Epithelial cell of proximal tubule (primary cell): ENCODE measurements around the gene ASIC3. TPM values are rescaled to one million over a fixed set of nuclear protein-coding genes. Genes with fewer than 3 reads are reported as not detected.

Source experiments
- DNase-seq: peaks from one replicate; pipeline ENCODE4 v3.0.0-alpha.2; 2011; ENCODE audit warnings: low read depth
- H3K4me3 ChIP-seq: 2 replicates; pipeline ENCODE4 v1.5.1; 2011; ENCODE audit warnings: low read depth, mild to moderate bottlenecking, low read length
- CTCF ChIP-seq: conservative IDR thresholded peaks from 2 replicates; pipeline ENCODE4 v1.5.1; 2012; ENCODE audit warnings: low read depth, mild to moderate bottlenecking, low read length
- total RNA-seq: library from RNA; depleted of rRNA; stranded (reverse); fragments of >200 nt; gene quantifications from 2 replicates; pipeline ENCODE4 v1.2.3, GENCODE V29; 2015

The ASIC3 gene
- total RNA-seq, 1 donor from 2014 or later: 2.5 TPM

DNA sequence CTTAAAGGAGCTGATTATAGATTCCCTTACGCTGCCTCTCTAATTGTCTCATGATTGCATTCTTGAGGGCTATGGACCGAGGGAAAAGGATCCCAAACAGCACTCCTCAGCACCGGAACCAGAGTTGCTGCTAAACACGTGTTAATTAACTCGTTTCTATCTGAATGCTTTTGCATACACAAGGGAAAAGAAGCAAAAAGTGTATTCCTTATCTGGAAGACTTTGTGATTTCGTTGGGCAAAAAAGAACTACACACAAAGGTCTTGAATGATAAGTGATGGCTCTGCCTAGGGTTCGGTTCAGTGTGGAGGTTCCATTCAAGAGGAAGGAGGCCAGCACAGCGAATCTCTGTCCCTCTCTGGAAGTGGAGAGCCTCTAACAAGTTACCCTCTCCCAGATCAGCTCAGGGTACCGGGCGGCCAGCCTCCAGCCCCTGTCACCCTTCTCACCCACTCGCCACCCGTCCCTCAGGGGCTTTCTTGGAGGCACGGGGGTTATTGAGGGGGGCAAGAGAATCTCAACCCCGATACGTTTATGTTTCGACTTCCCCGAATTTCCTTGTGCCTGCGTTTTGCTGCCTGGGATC, 10.5 kb downstream of the ASIC3 start:
- no peak for DNase-seq
- TF ChIP-seq CTCF: no peak

GRCh38 chr7:151059367-151060112, 11.2 kb downstream of the ASIC3 start, which contains the start of gene SLC4A2:
SLC4A2 (plus strand) TSS chr7:151059589; CDS start chr7:151061988, 2,399 bp downstream.
- H3K4me3 ChIP-seq: peak within 1 kb of the TSS; percentile 71
- DNase-seq: no peak
- peak; percentile 51 for TF ChIP-seq CTCF

More for the DNA sequence above, 10.5 kb downstream of the ASIC3 start:
- peak overlapping the region; percentile 71 for H3K4me3 ChIP-seq

GRCh38 chr7:151060113-151060415, 11.7 kb downstream of the ASIC3 start:
- no peak for TF ChIP-seq CTCF
- DNase-seq: no peak
- peak overlapping the region; percentile 71 for H3K4me3 ChIP-seq

- H3K4me3 ChIP-seq: peak overlapping the region; percentile 71
- TF ChIP-seq CTCF: peak; percentile 39
- DNase-seq: no peak
These were observed 12.3 kb downstream of the ASIC3 start for GRCh38 chr7:151060416-151061212.

- peak overlapping the region; percentile 71 for H3K4me3 ChIP-seq
- no peak for TF ChIP-seq CTCF
These were observed 13.1 kb downstream of the ASIC3 start for GRCh38 chr7:151061213-151062110.

GRCh38 chr7:151062111-151062398, 13.7 kb downstream of the ASIC3 start:
- no peak for DNase-seq
- peak overlapping the region; percentile 31 for H3K4me3 ChIP-seq
- TF ChIP-seq CTCF: no peak

More at GRCh38 chr7:151061213-151062110, 13.1 kb downstream of the ASIC3 start:
- no peak for DNase-seq
